HG02610 (cell line): ENCODE results near the gene NELFB.

ENCODE experiments used
- ATAC-seq: cut with Tn5 transposase; IDR thresholded peaks from one replicate; pipeline ENCODE4 v1.9.1; 2021; ENCODE audit warnings: mild to moderate bottlenecking, moderate library complexity; ENCODE audit not compliant: unreplicated experiment

The NELFB gene

GRCh38 chr9:137266585-137267453, 11.7 kb downstream of the NELFB start:
- no peak for ATAC-seq

DNA sequence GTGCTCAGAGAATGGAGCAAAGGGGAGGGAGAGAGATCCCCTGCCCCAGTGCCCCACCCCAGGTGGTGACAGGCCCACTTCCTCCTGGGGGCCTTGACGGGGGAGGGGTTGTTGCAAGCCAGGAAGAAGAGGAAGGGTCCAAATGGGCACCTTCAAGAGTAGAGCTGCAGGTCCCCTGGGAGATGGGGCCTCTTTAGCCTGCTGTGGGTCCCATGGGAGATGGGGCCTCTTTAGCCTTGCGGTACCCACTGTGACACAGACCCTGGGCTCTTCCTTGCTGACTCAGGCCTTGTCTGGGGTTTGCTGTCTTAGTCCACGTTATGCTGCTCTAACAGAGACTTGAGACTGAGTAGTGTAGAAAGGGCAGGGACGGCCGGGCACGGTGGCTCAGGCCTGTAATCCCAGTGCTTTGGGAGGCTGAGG, 12.8 kb downstream of the NELFB start:
- ATAC-seq, result no peak

DNA sequence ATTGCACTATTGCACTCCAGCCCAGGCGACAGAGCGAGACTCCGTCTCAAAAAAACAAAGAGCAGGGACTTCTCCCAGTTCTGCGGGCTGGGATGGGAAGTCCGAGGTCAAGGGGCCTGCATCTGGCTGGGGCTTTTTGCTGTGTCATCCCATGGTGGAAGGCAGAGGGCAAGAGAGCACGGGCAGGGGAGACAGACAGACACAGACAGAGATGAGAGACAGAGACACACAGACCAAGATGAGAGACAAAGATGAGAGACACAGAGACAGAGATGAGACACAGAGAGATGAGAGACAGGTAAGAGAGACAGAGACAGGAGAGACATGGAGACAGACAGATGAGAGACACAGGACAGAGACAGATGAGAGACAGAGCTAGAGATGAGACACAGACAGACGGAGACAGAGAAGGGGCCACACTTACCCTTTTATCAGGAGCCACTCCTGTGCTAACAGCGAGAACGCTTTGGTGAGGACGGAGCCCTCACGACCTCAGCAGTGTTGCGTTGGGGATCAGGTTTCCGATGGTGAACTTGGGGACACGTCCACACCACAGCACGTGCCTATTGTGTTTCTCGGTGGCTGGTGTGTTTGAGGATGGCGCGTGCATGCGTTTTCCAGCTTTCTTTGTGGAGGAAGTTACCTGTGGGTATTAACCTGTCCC, 13.5 kb downstream of the NELFB start:
- no peak for ATAC-seq

DNA sequence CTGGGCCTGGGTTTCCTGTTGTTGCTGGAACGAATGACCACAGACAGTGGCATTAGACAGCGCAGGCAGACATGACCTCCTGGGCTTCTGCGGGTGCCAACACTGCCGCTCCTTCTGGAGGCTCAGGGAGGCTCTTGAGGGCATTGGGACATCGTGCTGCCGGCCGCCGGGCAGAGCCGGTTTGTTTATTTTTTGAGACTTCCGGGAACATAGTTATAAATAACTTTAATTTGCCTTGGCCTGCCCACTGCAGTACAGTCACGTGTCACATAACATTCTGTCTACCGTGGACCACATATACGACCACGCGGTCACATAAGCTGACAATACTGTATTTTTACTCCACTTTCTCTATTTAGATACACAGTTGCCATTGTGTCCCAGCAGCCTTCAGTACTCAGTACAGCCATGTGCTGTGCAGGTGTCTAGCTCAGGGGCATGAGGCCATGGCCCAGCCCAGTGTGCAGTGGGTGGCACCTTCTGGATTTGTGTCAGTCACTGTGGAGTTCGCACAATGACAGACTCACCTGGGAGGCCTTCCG, 14.2 kb downstream of the NELFB start:
- no peak for ATAC-seq

- ATAC-seq, result no peak
Observed at GRCh38 chr9:137270929-137271695, 16.0 kb downstream of the NELFB start.

DNA sequence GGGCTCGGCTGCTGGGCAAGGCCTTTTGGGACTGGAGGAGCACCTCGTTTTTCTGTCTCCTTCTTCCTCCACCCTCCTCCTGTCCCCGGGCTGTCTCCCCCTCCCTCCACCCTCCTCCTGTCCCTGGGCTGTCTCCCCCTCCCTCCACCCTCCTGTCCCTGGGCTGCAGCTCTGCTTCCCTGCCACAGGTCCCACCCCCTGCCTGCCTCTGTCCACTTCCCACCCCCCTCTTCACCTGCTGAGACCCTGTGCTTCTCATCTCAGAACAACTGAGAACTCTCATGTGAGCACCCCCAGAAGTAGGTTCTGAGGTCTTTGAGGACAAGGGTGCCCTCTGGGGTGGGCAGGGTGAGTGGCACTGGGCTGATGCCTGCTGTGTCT, 16.6 kb downstream of the NELFB start:
- no peak for ATAC-seq

DNA sequence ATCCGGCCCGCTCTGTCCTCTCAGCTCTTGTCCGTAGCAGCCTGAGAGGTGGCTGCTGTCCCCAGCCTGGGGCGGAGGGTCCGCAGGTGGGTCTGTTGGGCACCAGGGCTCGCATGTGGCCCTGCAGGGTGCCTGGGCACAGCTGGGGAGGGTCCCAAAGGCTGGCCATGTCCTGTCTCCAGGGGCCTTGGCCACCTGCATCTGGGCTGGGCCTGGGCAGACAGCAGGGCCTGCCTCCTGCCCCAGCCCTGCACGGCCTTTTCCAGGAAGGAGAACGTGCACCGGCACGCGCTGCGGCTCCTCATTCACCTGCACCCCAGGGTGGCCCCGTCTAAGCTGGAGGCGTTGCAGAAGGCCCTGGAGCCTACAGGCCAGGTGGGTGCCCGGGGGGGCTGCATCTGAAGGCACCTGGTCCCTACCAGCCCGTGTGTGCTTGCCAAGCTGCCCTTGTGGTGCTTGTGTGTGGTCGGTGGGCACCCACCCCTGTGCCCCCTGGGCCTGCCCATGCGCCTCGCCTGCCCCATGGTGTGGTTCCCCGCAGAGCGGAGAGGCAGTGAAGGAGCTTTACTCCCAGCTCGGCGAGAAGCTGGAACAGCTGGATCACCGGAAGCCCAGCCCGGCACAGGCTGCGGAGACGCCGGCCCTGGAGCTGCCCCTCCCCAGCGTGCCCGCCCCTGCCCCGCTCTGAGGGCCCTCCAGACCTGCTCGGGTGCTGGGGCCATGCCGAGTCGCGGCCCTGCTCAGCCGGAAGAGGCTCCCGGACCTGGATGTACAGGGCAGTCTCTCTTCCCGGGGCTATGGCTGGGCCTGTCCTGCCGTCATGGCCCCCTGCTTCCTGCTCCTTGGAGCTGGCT, 17.3 kb downstream of the NELFB start:
- no peak for ATAC-seq

GRCh38 chr9:137273095-137273490, 18.0 kb downstream of the NELFB start:
- no peak for ATAC-seq

DNA sequence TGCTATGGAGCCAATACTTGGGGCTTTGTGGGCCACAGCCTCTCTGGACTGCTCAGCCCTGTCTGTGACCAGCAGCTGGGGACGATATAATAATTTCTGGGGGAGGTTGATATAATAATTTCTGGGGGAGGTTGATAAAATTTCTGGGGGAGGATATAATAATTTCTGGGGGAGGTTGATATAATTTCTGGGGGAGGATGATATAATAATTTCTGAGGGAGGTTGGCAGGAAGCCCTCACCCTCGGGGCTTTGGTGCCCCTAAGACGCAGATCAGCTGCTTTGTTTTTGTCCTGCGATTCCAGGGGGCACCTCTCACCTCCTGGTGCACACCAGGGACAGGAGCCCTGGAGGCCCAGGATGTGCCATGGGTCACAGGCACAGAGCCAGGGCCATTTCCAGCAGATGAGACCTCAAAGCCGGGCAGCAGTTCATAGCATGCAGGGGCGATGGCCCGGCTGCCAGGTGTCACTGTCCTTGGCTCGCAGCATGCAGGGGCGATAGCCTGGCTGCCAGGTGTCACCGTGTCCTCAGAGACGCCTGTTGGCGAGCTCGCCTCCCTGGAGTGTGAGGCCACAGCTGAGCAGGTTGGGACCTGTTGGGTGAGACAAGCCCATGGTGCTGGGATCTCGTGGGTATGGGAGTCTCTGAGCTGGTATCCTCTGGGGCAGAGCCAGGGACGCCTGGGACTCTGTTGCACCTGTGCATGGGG, 18.6 kb downstream of the NELFB start:
- ATAC-seq, result no peak

DNA sequence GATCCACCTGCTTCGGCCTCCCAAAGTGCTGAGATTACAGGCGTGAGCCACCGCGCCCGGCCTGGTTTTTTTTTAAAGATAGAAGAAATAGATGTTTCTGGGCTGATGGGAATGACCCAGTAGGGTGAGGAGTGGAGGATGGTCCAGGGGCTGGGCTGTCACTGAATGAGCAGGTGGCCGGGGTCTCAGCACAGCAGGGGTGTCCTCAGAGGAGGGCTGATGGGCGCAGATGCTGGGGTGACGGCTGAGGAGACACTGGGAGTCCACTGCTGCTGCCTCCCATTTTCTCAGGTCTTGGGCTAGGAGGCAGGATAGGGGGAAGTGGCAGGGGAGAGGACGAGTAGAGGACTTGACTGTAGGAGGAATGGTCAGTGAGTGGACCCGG, 20.1 kb downstream of the NELFB start:
- ATAC-seq, result no peak

GRCh38 chr9:137275588-137276472, 20.7 kb downstream of the NELFB start:
- no peak for ATAC-seq

GRCh38 chr9:137276473-137277328, 21.6 kb downstream of the NELFB start:
- no peak for ATAC-seq

DNA sequence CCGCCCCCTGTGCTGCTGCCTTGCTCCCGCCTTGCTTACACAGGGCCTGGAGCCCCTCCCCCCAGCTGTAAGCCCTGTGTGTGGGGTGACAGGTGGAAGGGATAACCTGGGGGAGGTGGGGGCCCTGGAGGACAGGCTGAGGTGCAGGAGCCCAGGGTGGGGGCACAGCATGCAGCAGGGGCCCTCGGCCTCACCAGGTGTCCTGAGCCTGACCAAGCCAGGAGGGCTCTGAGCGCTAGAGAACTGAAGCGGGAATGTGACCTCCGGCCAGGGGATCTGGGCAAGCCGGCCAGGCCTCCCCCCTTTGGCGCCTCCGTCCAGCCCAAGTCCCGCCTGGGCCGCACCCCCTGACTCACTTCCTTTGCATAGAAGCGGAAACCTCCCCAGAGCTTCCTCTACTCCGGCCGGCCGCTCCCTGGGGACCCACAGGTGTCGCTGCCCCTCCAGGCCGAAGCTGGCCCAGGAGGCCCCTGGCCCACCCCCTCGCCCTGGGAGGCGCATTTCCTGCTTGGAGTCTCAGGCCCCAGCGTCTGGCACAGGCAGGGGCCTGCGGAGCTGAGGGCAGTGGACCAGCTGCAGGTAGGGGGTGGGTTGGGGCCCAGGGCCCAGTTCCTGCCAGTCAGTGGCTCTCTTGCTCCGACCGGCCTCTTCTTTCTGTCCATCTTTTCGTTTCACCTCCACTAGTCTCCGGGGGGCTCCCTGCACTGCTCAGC, 22.4 kb downstream of the NELFB start, which contains the start of gene TOR4A:
Gene TOR4A (plus strand): TSS at position 398 of the 713 bp plus-strand sequence. CDS start 964 bp downstream, outside the sequence.
- ATAC-seq, result peak; percentile 47

- no peak for ATAC-seq
Observed at GRCh38 chr9:137278061-137278701, 23.1 kb downstream of the NELFB start.

GRCh38 chr9:137278721-137279711, 23.9 kb downstream of the NELFB start:
- ATAC-seq, result no peak
